MCF 10A (cell line): Measurements from ENCODE around the gene FANCC. TPM values are rescaled to one million over a fixed set of nuclear protein-coding genes. Genes with fewer than 3 reads are reported as not detected.
A peak's percentile ranks its signal among the peaks of the same experiment; 100 is the strongest.

Source experiments
- BruUV-seq: library from RNA; stranded (reverse); fragments of 400-500 nt; replicated peaks from 2 replicates; lab custom pipeline; 2021; lab: Mats Ljungman, UMichigan
- CTCF ChIA-PET: fragments of 300-600 bp; sonication (Branson Sonifier 250); formaldehyde crosslinking; extraction: SDS; loops from one replicate; lab custom pipeline; 2021; ENCODE audit warnings: antibody characterized with exemption, inconsistent platforms; lab: Yijun Ruan, JAX
- POLR2A ChIA-PET: fragments of 300-600, 350-650 bp; sonication (Branson Sonifier 250); formaldehyde crosslinking; extraction: SDS; loops from one replicate; lab custom pipeline; 2020; ENCODE audit warnings: antibody characterized with exemption, inconsistent platforms; lab: Yijun Ruan, JAX
- DNase-seq: peaks from one replicate; pipeline ENCODE4 v3.0.0-alpha.2; 2018; ENCODE audit not compliant: unreplicated experiment
- H3K27ac Mint-ChIP-seq: one replicate; pipeline ENCODE4 v1.8.0; 2022; ENCODE audit warnings: mild to moderate bottlenecking, low read depth, mixed read lengths; ENCODE audit not compliant: unreplicated experiment
- H3K27me3 Mint-ChIP-seq: one replicate; pipeline ENCODE4 v1.8.0; 2022; ENCODE audit warnings: mixed read lengths; ENCODE audit not compliant: insufficient read depth, unreplicated experiment
- H3K36me3 Mint-ChIP-seq: one replicate; pipeline ENCODE4 v1.8.0; 2022; ENCODE audit warnings: mild to moderate bottlenecking, moderate library complexity, mixed read lengths; ENCODE audit not compliant: insufficient read depth, unreplicated experiment
- H3K4me1 Mint-ChIP-seq: one replicate; pipeline ENCODE4 v1.8.0; 2022; ENCODE audit warnings: mixed read lengths; ENCODE audit not compliant: insufficient read depth, unreplicated experiment
- H3K4me3 Mint-ChIP-seq: one replicate; pipeline ENCODE4 v1.8.0; 2022; ENCODE audit warnings: mild to moderate bottlenecking, moderate library complexity, mixed read lengths; ENCODE audit not compliant: unreplicated experiment
- H3K9me3 Mint-ChIP-seq: one replicate; pipeline ENCODE4 v1.8.0; 2022; ENCODE audit warnings: mixed read lengths; ENCODE audit not compliant: unreplicated experiment
- intact Hi-C: fragments of 100-400 bp; cut with micrococcal nuclease; formaldehyde crosslinking; loops from 2 replicates; pipeline ENCODE4 v1.14.1; 2022
- total RNA-seq: library from RNA; stranded (reverse); gene quantifications from 2 replicates; pipeline ENCODE4 v1.2.3, GENCODE V29; 2022
- TF ChIP-seq, protein P1 (sequence below): fragments of 200-600 bp; IDR thresholded peaks from one replicate; pipeline ENCODE4 v1.8.0; 2022; ENCODE audit warnings: antibody characterized with exemption, mild to moderate bottlenecking; ENCODE audit not compliant: unreplicated experiment

Gene FANCC
- total RNA-seq, 1 experiment from 2014 or later, result 12.1 TPM

DNA sequence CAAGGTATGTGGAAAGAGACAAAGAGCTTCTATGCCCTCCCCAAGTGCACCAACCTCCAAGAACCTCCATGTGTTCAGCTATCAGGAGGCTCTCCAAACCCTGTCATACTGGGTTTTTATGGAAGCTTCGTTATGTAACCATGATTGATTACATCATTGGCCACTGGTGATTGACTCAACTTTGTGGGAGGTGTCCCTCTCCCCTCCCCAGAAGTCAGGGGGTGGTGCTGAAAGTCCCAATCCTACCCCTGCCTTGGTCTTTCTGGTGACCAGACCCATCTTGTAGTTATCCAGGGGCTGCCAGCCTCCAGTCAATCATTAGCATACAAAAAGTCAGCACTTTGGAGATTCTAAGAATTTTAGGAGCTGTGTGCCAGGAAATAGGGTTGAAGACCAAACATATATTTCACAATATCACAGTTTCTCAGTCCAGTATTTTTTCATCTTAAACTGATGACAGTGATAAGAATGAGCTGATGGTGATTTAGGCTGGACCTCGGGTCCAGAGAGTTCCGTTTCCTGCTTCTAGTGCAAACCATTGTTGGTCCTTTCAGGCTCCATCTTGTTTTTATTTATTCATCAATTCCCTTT is 27.3 kb upstream of the FANCC start:
- Mint-ChIP-seq H3K4me3 (no peak overlapping the region), H3K9me3 (no peaks in the 10 kb centered on the region)
- CTCF ChIA-PET, result interaction anchor here (0.6 kb wide), 1 partner anchor 1592 kb away, joined by 3 read pairs; no protein-coding TSS in a partner anchor

DNA sequence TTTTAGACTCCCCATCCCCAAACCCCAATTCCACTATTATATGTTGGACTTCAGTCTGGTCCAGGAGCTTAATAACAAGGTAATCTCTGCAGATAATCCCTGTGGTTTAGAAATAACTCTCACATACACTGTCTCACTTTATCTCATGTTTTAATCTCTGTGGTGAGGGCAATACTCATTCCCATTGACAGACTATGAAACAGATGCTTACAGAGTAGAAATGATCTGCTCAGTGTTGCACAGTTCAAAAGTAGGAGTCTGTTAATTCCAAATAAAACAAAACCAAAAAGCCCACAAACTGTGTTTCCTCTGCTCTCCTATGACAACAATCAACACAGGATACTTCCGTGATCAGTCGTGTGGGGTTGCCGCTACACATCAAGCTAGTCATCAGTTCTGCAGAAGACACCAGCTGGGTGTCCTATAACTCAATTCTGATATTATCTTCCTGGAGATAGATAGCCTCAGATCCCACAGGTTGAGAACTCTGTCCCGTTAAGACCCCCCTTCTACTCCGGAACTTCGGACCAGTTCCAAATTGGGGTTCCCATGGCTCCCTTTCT is 26.3 kb upstream of the FANCC start:
- intact Hi-C loops, result no loop called here
- ChIA-PET POLR2A (interaction anchor here (0.7 kb wide), 1 partner anchor 62 kb away, joined by 3 read pairs; no protein-coding TSS in a partner anchor), CTCF (no interaction called here)
- no peak overlapping the region for H3K4me3 Mint-ChIP-seq
- H3K4me1 Mint-ChIP-seq, result no peaks in the 10 kb centered on the region
- H3K36me3 Mint-ChIP-seq, result no peaks in the 10 kb centered on the region
- TF ChIP-seq, protein P1, sequence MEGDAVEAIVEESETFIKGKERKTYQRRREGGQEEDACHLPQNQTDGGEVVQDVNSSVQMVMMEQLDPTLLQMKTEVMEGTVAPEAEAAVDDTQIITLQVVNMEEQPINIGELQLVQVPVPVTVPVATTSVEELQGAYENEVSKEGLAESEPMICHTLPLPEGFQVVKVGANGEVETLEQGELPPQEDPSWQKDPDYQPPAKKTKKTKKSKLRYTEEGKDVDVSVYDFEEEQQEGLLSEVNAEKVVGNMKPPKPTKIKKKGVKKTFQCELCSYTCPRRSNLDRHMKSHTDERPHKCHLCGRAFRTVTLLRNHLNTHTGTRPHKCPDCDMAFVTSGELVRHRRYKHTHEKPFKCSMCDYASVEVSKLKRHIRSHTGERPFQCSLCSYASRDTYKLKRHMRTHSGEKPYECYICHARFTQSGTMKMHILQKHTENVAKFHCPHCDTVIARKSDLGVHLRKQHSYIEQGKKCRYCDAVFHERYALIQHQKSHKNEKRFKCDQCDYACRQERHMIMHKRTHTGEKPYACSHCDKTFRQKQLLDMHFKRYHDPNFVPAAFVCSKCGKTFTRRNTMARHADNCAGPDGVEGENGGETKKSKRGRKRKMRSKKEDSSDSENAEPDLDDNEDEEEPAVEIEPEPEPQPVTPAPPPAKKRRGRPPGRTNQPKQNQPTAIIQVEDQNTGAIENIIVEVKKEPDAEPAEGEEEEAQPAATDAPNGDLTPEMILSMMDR, result no peak
- no TSS peak for BruUV-seq
- DNase-seq, result no peak
- H3K9me3 Mint-ChIP-seq, result no peaks in the 10 kb centered on the region
- H3K27me3 Mint-ChIP-seq, result no peaks in the 10 kb centered on the region
- H3K27ac Mint-ChIP-seq, result no peak overlapping the region

More for the DNA sequence above, 27.3 kb upstream of the FANCC start:
- no peaks in the 10 kb centered on the region for H3K36me3 Mint-ChIP-seq
- no peaks in the 10 kb centered on the region for H3K27me3 Mint-ChIP-seq
- TF ChIP-seq, protein P1, result no peak
- POLR2A ChIA-PET, result no interaction called here
- H3K27ac Mint-ChIP-seq, result no peak overlapping the region
- intact Hi-C loops, result no loop called here
- no peaks in the 10 kb centered on the region for H3K4me1 Mint-ChIP-seq
- no peak for DNase-seq
- no TSS peak for BruUV-seq

DNA sequence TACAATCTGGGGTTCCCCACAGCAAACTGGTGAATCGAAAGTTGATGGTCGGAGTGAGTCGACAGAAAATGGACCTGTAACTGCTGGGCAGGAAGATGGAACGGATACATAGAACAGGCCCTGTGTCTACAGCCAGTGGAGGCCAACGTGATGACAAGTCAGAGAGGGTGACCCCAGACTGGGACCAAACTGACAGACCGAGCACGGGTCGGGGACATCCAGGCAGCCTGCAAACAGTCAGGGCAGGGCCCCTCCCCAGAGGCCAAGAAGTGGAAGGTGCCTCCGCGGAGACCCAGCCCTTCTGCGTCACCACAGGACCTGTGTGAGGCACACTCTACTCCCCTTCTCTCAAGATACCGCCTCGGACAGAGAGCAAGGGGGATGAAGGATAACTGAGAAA is 25.1 kb upstream of the FANCC start:
- Mint-ChIP-seq H3K9me3 (no peaks in the 10 kb centered on the region), H3K27me3 (no peaks in the 10 kb centered on the region), H3K36me3 (no peaks in the 10 kb centered on the region), H3K4me3 (no peak overlapping the region), H3K4me1 (no peaks in the 10 kb centered on the region), H3K27ac (no peak overlapping the region)
- TF ChIP-seq, protein P1, result no peak
- POLR2A ChIA-PET, result no interaction called here
- no peak for DNase-seq
- BruUV-seq, result no TSS peak
- CTCF ChIA-PET, result no interaction called here
- intact Hi-C loops, result no loop called here

DNA sequence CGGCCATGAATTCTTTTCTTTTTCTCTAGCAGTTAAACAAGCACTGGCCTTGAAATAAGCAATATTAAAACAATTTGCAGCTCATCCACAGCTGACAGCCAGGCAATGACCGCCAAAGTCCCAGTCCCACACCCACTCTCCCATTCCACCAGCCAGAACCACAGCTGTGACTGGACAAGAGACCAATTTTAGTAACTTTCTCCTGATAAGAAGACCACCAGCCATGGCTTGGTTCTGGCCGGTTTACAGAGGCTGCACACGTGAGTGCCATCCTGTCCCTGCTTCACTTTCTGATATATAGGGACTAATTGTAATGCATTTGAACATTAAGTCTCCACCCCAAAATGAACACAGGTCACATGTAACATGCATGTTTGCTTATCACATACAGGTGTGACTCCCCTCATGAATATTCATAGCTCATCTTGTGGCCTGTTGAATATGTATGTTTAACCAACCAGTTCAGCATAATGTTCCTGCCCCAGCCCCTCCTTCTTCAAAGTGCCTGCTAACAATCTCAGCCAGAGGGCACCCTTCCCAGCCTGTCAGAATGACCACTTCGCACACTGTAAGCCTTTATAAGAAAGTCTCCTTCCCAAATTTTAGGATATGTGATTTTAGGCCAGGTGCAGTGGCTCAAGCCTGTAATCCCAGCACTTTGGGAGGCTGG is 23.9 kb upstream of the FANCC start:
- BruUV-seq, result no TSS peak
- Mint-ChIP-seq H3K27ac (no peak overlapping the region), H3K4me1 (no peaks in the 10 kb centered on the region), H3K27me3 (no peaks in the 10 kb centered on the region), H3K9me3 (no peaks in the 10 kb centered on the region), H3K36me3 (no peaks in the 10 kb centered on the region), H3K4me3 (no peak overlapping the region)
- peak; percentile 31 for DNase-seq
- intact Hi-C loops, result no loop called here
- TF ChIP-seq, protein P1, result no peak
- ChIA-PET CTCF (interaction anchor here (0.7 to 1.2 kb wide), 3 partner anchors 14 to 31 kb away, joined by 3 to 4 read pairs (median 3); no protein-coding TSS in a partner anchor), POLR2A (interaction anchor here (0.6 kb wide), 1 partner anchor 351 kb away, joined by 3 read pairs; no protein-coding TSS in a partner anchor)
